Spleen (tissue), 7 donors: Measurements from ENCODE around the gene ZNF726.

Source experiments
- CTCF ChIP-seq, 11 experiments: fragments of 200-600 bp in 7 of 11; fragments of 450-650 bp in 4 of 11; sonication (generic) in 4 of 11; IDR thresholded peaks in 8 of 11; conservative IDR thresholded peaks in 3 of 11; 1 replicate in 7 of 11; 2 replicates in 4 of 11; pipeline versions ENCODE4 v1.4.0 to v1.8.0; 2016 to 2021; ENCODE audit warnings: antibody characterized with exemption in 11 of 11, inconsistent platforms in 4 of 11, mild to moderate bottlenecking in 1 of 11
- POLR2AphosphoS5 ChIP-seq, 3 donors: sonication (generic); formaldehyde crosslinking; IDR thresholded peaks; one replicate each; pipeline ENCODE4 v1.5.1; 2017; ENCODE audit warnings: antibody characterized with exemption in 3 of 3
- donor health status: DM: no; HTN: no; CAD: no; lungs with moderate emphysema.
- donor health status: DM: no; HTN: no; CAD: no.
- donor health status: DM: no; HTN: no; CAD: no.

- TF ChIP-seq CTCF (IDR thresholded peaks at IDR 0.05 in 8 of 11, conservative IDR thresholded peaks at IDR 0.05 in 3 of 11) (no peak), POLR2AphosphoS5 (IDR thresholded peaks at IDR 0.05) (no peak)
Measured at GRCh38 chr19:23909222-23909621, 5.5 kb upstream of the ZNF726 start.
